HEK293T (cell line): Measurements from ENCODE around the gene RNF130.

Experiments used
- BHLHE40 ChIP-seq: fragments of 450-650 bp; IDR thresholded peaks from 2 replicates; pipeline ENCODE4 v1.6.1; 2016; ENCODE audit warnings: mild to moderate bottlenecking, moderate library complexity, borderline replicate concordance
- CTBP1 ChIP-seq: fragments of 450-650 bp; IDR thresholded peaks from 2 replicates; pipeline ENCODE4 v1.6.1; 2016; ENCODE audit warnings: borderline replicate concordance
- FOXA1 ChIP-seq: fragments of 450-650 bp; IDR thresholded peaks from 2 replicates; pipeline ENCODE4 v1.6.1; 2016; ENCODE audit warnings: mild to moderate bottlenecking
- FOXM1 ChIP-seq: fragments of 450-650 bp; IDR thresholded peaks from 2 replicates; pipeline ENCODE4 v1.6.1; 2017; ENCODE audit warnings: mild to moderate bottlenecking, borderline replicate concordance
- LEF1 ChIP-seq: fragments of 450-650 bp; IDR thresholded peaks from 2 replicates; pipeline ENCODE4 v1.6.1; 2017; ENCODE audit warnings: mild to moderate bottlenecking, borderline replicate concordance
- NFRKB ChIP-seq: fragments of 450-650 bp; IDR thresholded peaks from 2 replicates; pipeline ENCODE4 v1.6.1; 2016; ENCODE audit warnings: mild to moderate bottlenecking, moderate library complexity
- PKNOX1 ChIP-seq: fragments of 450-650 bp; IDR thresholded peaks from 2 replicates; pipeline ENCODE4 v1.6.1; 2016
- SP1 ChIP-seq: fragments of 450-650 bp; IDR thresholded peaks from 2 replicates; pipeline ENCODE4 v1.6.1; 2017
- SUZ12 ChIP-seq: fragments of 450-650 bp; IDR thresholded peaks from 2 replicates; pipeline ENCODE4 v1.6.1; 2016; ENCODE audit warnings: mild to moderate bottlenecking
- TARDBP ChIP-seq: fragments of 450-650 bp; IDR thresholded peaks from 2 replicates; pipeline ENCODE4 v1.6.1; 2016
- ZNF384 ChIP-seq: fragments of 450-650 bp; IDR thresholded peaks from 2 replicates; pipeline ENCODE4 v1.6.1; 2016

- TF ChIP-seq CTBP1 (no peak), FOXA1 (no peak), ZNF384 (no peak), PKNOX1 (no peak), FOXM1 (no peak), LEF1 (no peak), TARDBP (no peak), SUZ12 (no peak), NFRKB (no peak), BHLHE40 (no peak), SP1 (no peak)
Measured at GRCh38 chr5:180119031-180119902, 47.7 kb upstream of the RNF130 start.
